CD4-positive, CD25-positive, alpha-beta regulatory T cell (primary cell): ENCODE results near the gene TOMM6. TPM values are rescaled to one million over a fixed set of nuclear protein-coding genes. Genes with fewer than 3 reads are reported as not detected.

Experiments
- ATAC-seq, 2 donors: fragments of 150-1000 bp; cut with Tn5 transposase; one replicate each; pipeline ENCODE4 v1.10.0; 2021; ENCODE audit warnings: low read depth in 2 of 2, moderate number of reproducible peaks in 2 of 2, moderate library complexity in 1 of 2
- DNase-seq, 3 donors: peaks; one replicate each; pipeline versions ENCODE4 v3.0.0 to v3.0.0-alpha.2; 2012 to 2022; ENCODE audit warnings: mixed read lengths in 1 of 3
- H3K27ac ChIP-seq: one replicate; pipeline ENCODE4 v1.7.0; 2013; ENCODE audit warnings: mild to moderate bottlenecking, low read length; ENCODE audit not compliant: insufficient read depth, poor library complexity, severe bottlenecking
- H3K27me3 ChIP-seq: one replicate; pipeline ENCODE4 v1.7.0; 2013; ENCODE audit warnings: low read length; ENCODE audit not compliant: control insufficient read depth, insufficient read depth
- H3K36me3 ChIP-seq: one replicate; pipeline ENCODE4 v1.7.0; 2013; ENCODE audit warnings: mild to moderate bottlenecking, low read length, moderate library complexity; ENCODE audit not compliant: control insufficient read depth, insufficient read depth
- H3K4me1 ChIP-seq: 2 replicates; pipeline ENCODE4 v1.7.0; 2013; ENCODE audit warnings: mild to moderate bottlenecking, low read length; ENCODE audit not compliant: insufficient read depth, control insufficient read depth, poor library complexity, severe bottlenecking
- H3K4me3 ChIP-seq: one replicate; pipeline ENCODE4 v1.7.0; 2013; ENCODE audit warnings: low read depth, mild to moderate bottlenecking, low read length, moderate library complexity
- H3K9me3 ChIP-seq, 2 experiments: 1 replicate in 1 of 2; 2 replicates in 1 of 2; pipeline ENCODE4 v1.7.0; 2013; ENCODE audit warnings: low read length in 2 of 2, mild to moderate bottlenecking in 1 of 2, moderate library complexity in 1 of 2; ENCODE audit not compliant: control insufficient read depth in 2 of 2
- H3K27ac Mint-ChIP-seq, 3 donors: one replicate each; pipeline ENCODE4 v1.8.0; 2020 to 2022; ENCODE audit warnings: mild to moderate bottlenecking in 3 of 3, mixed read lengths in 3 of 3, moderate library complexity in 2 of 3
- H3K27me3 Mint-ChIP-seq: one replicate; pipeline ENCODE4 v1.8.0; 2022; ENCODE audit warnings: mild to moderate bottlenecking, mixed read lengths
- H3K36me3 Mint-ChIP-seq: one replicate; pipeline ENCODE4 v1.8.0; 2020; ENCODE audit warnings: mixed read lengths
- H3K4me1 Mint-ChIP-seq, 4 donors: one replicate each; pipeline ENCODE4 v1.8.0; 2020 to 2022; ENCODE audit warnings: mixed read lengths in 4 of 4, mild to moderate bottlenecking in 1 of 4
- H3K4me3 Mint-ChIP-seq, 4 donors: one replicate each; pipeline ENCODE4 v1.8.0; 2020 to 2022; ENCODE audit warnings: mild to moderate bottlenecking in 4 of 4, mixed read lengths in 4 of 4, moderate library complexity in 3 of 4
- H3K9me3 Mint-ChIP-seq, 7 donors: one replicate each; pipeline ENCODE4 v1.8.0; 2020 to 2022; ENCODE audit warnings: mixed read lengths in 7 of 7, mild to moderate bottlenecking in 3 of 7, moderate library complexity in 2 of 7
- polyA plus RNA-seq, 4 donors: library from polyadenylated mRNA; unstranded; fragments of 300-500 nt; fragmentation: Illumina TruSeq; gene quantifications; one replicate each; pipeline ENCODE4 v1.2.3, GENCODE V29; 2021
- total RNA-seq: library from RNA; stranded (reverse); gene quantifications from one replicate; pipeline ENCODE4 v1.2.3, GENCODE V29; 2022

The TOMM6 gene
- total and polyA plus RNA-seq, 5 donors from 2014 or later: 102 to 364 (median 361) TPM

GRCh38 chr6:41778895-41779294 lies 8.6 kb upstream of the TOMM6 start:
- peaks cover 15% of the 10 kb centered on the region for H3K36me3 ChIP-seq
- H3K27ac ChIP-seq: no peak overlapping the region
- no peaks in the 10 kb centered on the region for H3K9me3 ChIP-seq
- no peak for DNase-seq
- Mint-ChIP-seq H3K36me3 (peaks cover 16% of the 10 kb centered on the region), H3K27me3 (peaks cover 19% of the 10 kb centered on the region), H3K27ac (peak overlapping the region in 2 of 3 donors; percentile 75 to 88), H3K4me1 (peaks cover 7 to 22% (median 16%) of the 10 kb centered on the region in 4 donors), H3K9me3 (no peaks in the 10 kb centered on the region), H3K4me3 (peak overlapping the region; percentile 83 to 94 (median 90))
- peak overlapping the region; percentile 59 for H3K4me3 ChIP-seq
- no peak for ATAC-seq
- H3K4me1 ChIP-seq: peaks cover 15% of the 10 kb centered on the region
- peaks cover 2% of the 10 kb centered on the region for H3K27me3 ChIP-seq

- Mint-ChIP-seq H3K4me3 (peak overlapping the region; percentile 83 to 94 (median 90)), H3K27me3 (peaks cover 19% of the 10 kb centered on the region), H3K9me3 (no peaks in the 10 kb centered on the region), H3K4me1 (peaks cover 7 to 22% (median 16%) of the 10 kb centered on the region in 4 donors), H3K36me3 (peaks cover 13% of the 10 kb centered on the region), H3K27ac (peak overlapping the region in 2 of 3 donors; percentile 75 to 88)
- Histone ChIP-seq H3K4me3 (peak overlapping the region; percentile 59), H3K27ac (no peak overlapping the region), H3K36me3 (peaks cover 13% of the 10 kb centered on the region), H3K9me3 (no peaks in the 10 kb centered on the region), H3K4me1 (peaks cover 15% of the 10 kb centered on the region), H3K27me3 (peaks cover 2% of the 10 kb centered on the region)
- no peak for DNase-seq
- ATAC-seq: no peak
Observed at GRCh38 chr6:41779336-41779735, 8.2 kb upstream of the TOMM6 start.

GRCh38 chr6:41779788-41780550 lies 7.5 kb upstream of the TOMM6 start, which contains the start of gene FRS3:
Gene FRS3 (minus strand): TSS chr6:41779900. CDS start chr6:41776987, 2,913 bp downstream.
- Histone ChIP-seq H3K36me3 (peaks cover 6% of the 10 kb centered on the region), H3K4me3 (peak within 1 kb of the TSS; percentile 59), H3K9me3 (no peaks in the 10 kb centered on the region), H3K27me3 (peaks cover 2% of the 10 kb centered on the region), H3K27ac (no peak within 1 kb of the TSS), H3K4me1 (peaks cover 15% of the 10 kb centered on the region)
- Mint-ChIP-seq H3K4me1 (peaks cover 7 to 22% (median 16%) of the 10 kb centered on the region in 4 donors), H3K27ac (peak within 1 kb of the TSS; percentile 75 to 89 (median 88)), H3K4me3 (peak within 1 kb of the TSS; percentile 88 to 95 (median 94)), H3K27me3 (peaks cover 19% of the 10 kb centered on the region), H3K9me3 (no peaks in the 10 kb centered on the region), H3K36me3 (peaks cover 7% of the 10 kb centered on the region)
- ATAC-seq: peak; percentile 96
- peak; percentile 97 to 99 (median 97) for DNase-seq

GRCh38 chr6:41780551-41781365 lies 6.7 kb upstream of the TOMM6 start, which contains the start of gene PRICKLE4:
Gene PRICKLE4 (plus strand): TSS chr6:41780782. CDS start chr6:41783474, 2,692 bp downstream.
- DNase-seq: no peak
- peaks cover 4% of the 10 kb centered on the region for H3K36me3 Mint-ChIP-seq
- H3K4me1 ChIP-seq: peaks cover 16% of the 10 kb centered on the region
- peaks cover 19% of the 10 kb centered on the region for H3K27me3 Mint-ChIP-seq
- H3K27ac ChIP-seq: no peak within 1 kb of the TSS
- H3K9me3 ChIP-seq: no peaks in the 10 kb centered on the region
- peaks cover 7 to 23% (median 16%) of the 10 kb centered on the region in 4 donors for H3K4me1 Mint-ChIP-seq
- H3K27ac Mint-ChIP-seq: peak within 1 kb of the TSS in 2 of 3 donors; percentile 9 to 89
- H3K36me3 ChIP-seq: no peaks in the 10 kb centered on the region
- H3K4me3 ChIP-seq: peak within 1 kb of the TSS; percentile 41
- no peaks in the 10 kb centered on the region for H3K9me3 Mint-ChIP-seq
- H3K4me3 Mint-ChIP-seq: peak within 1 kb of the TSS; percentile 85 to 95 (median 94)
- ATAC-seq: no peak
- H3K27me3 ChIP-seq: peaks cover 2% of the 10 kb centered on the region

- H3K36me3 ChIP-seq: no peaks in the 10 kb centered on the region
- ATAC-seq (no peak), DNase-seq (no peak)
- peaks cover 22% of the 10 kb centered on the region for H3K4me1 ChIP-seq
- peak overlapping the region in 1 of 3 donors; percentile 9 for H3K27ac Mint-ChIP-seq
- H3K4me3 Mint-ChIP-seq: peak overlapping the region; percentile 76 to 85 (median 82)
- peaks cover 4% of the 10 kb centered on the region for H3K36me3 Mint-ChIP-seq
- peaks cover 7 to 26% (median 16%) of the 10 kb centered on the region in 4 donors for H3K4me1 Mint-ChIP-seq
- peaks cover 2% of the 10 kb centered on the region for H3K27me3 ChIP-seq
- H3K4me3 ChIP-seq: no peak overlapping the region
- H3K27ac ChIP-seq: no peak overlapping the region
- H3K27me3 Mint-ChIP-seq: peaks cover 19% of the 10 kb centered on the region
- no peaks in the 10 kb centered on the region for H3K9me3 Mint-ChIP-seq
- H3K9me3 ChIP-seq: no peaks in the 10 kb centered on the region
Observed at GRCh38 chr6:41781366-41781730, 6.1 kb upstream of the TOMM6 start.

GRCh38 chr6:41783106-41783780 lies 4.3 kb upstream of the TOMM6 start:
- DNase-seq: no peak
- peak overlapping the region in 3 of 4 donors; percentile 36 to 89 (median 48) for H3K4me3 Mint-ChIP-seq

GRCh38 chr6:41784581-41785171 lies 2.8 kb upstream of the TOMM6 start:
- H3K27me3 Mint-ChIP-seq: peaks cover 25% of the 10 kb centered on the region
- DNase-seq (no peak), ATAC-seq (no peak)
- H3K9me3 ChIP-seq: no peaks in the 10 kb centered on the region
- H3K4me1 ChIP-seq: peaks cover 33% of the 10 kb centered on the region
- peaks cover 2% of the 10 kb centered on the region for H3K27me3 ChIP-seq
- no peaks in the 10 kb centered on the region for H3K9me3 Mint-ChIP-seq
- H3K36me3 Mint-ChIP-seq: peaks cover 7% of the 10 kb centered on the region
- peaks cover 6 to 33% (median 11%) of the 10 kb centered on the region in 4 donors for H3K4me1 Mint-ChIP-seq
- H3K36me3 ChIP-seq: peaks cover 8% of the 10 kb centered on the region
- H3K4me3 Mint-ChIP-seq: peak overlapping the region; percentile 66 to 96 (median 85)
- peak overlapping the region in 1 of 3 donors; percentile 15 for H3K27ac Mint-ChIP-seq
- no peak overlapping the region for H3K27ac ChIP-seq
- H3K4me3 ChIP-seq: no peak overlapping the region

More at GRCh38 chr6:41783106-41783780, 4.3 kb upstream of the TOMM6 start:
- Mint-ChIP-seq H3K27me3 (peaks cover 26% of the 10 kb centered on the region), H3K27ac (no peak overlapping the region), H3K36me3 (peaks cover under 1% of the 10 kb centered on the region), H3K4me1 (peaks cover 9 to 32% (median 18%) of the 10 kb centered on the region in 4 donors), H3K9me3 (no peaks in the 10 kb centered on the region)
- Histone ChIP-seq H3K27ac (no peak overlapping the region), H3K9me3 (no peaks in the 10 kb centered on the region), H3K4me1 (peaks cover 31% of the 10 kb centered on the region), H3K36me3 (no peaks in the 10 kb centered on the region), H3K27me3 (peaks cover 2% of the 10 kb centered on the region), H3K4me3 (no peak overlapping the region)
- no peak for ATAC-seq
